Liver (tissue), 9 donors: ENCODE data around the gene F2RL1. TPM values are rescaled to one million over a fixed set of nuclear protein-coding genes. Genes with fewer than 3 reads are reported as not detected.
"Not testable (repeated sequence)": the region's sequence is repeated elsewhere in the genome, so short reads cannot be mapped to it uniquely, and the experiment has no call there.

ENCODE experiments used
- DNase-seq: peaks from one replicate; pipeline ENCODE4 v3.0.0-alpha.2; 2017; ENCODE audit warnings: low spot score
- H3K27ac ChIP-seq, 2 donors: one replicate each; pipeline ENCODE4 v1.7.0; 2013; ENCODE audit warnings: inconsistent platforms in 2 of 2, low read length in 2 of 2, control low read depth in 1 of 2, low read depth in 1 of 2, mild to moderate bottlenecking in 1 of 2
- H3K27me3 ChIP-seq, 4 donors: one replicate each; pipeline versions ENCODE4 v1.6.1 to v1.7.0; 2013; ENCODE audit warnings: low read length in 3 of 4, inconsistent platforms in 1 of 4, mild to moderate bottlenecking in 1 of 4, moderate library complexity in 1 of 4; ENCODE audit not compliant: control insufficient read depth in 4 of 4, insufficient read depth in 4 of 4
- H3K36me3 ChIP-seq, 4 donors: one replicate each; pipeline versions ENCODE4 v1.6.1 to v1.7.0; 2013; ENCODE audit warnings: low read length in 3 of 4, mild to moderate bottlenecking in 3 of 4, low read depth in 1 of 4, moderate library complexity in 1 of 4; ENCODE audit not compliant: control insufficient read depth in 4 of 4, insufficient read depth in 3 of 4
- H3K4me1 ChIP-seq, 4 donors: one replicate each; pipeline versions ENCODE4 v1.6.1 to v1.7.0; 2013; ENCODE audit warnings: low read length in 3 of 4, mild to moderate bottlenecking in 3 of 4, moderate library complexity in 1 of 4; ENCODE audit not compliant: control insufficient read depth in 4 of 4, insufficient read depth in 4 of 4
- H3K4me3 ChIP-seq, 3 donors: one replicate each; pipeline versions ENCODE4 v1.6.1 to v1.7.0; 2013; ENCODE audit warnings: low read length in 3 of 3, control low read depth in 1 of 3, low read depth in 1 of 3, mild to moderate bottlenecking in 1 of 3
- H3K9ac ChIP-seq, 2 donors: one replicate each; pipeline ENCODE4 v1.7.0; 2013; ENCODE audit warnings: low read length in 2 of 2, mild to moderate bottlenecking in 2 of 2, moderate library complexity in 2 of 2, control low read depth in 1 of 2, low read depth in 1 of 2
- H3K9me3 ChIP-seq, 4 donors: one replicate each; pipeline versions ENCODE4 v1.6.1 to v1.7.0; 2013; ENCODE audit warnings: low read length in 3 of 4; ENCODE audit not compliant: control insufficient read depth in 4 of 4
- ATF3 ChIP-seq: IDR thresholded peaks from 2 replicates; pipeline ENCODE4 v1.6.1; 2016; ENCODE audit warnings: antibody characterized with exemption
- CTCF ChIP-seq: fragments of 150-350 bp; IDR thresholded peaks from 2 replicates; pipeline ENCODE4 v1.5.1; 2017; ENCODE audit warnings: improper control_type of control experiment, low read depth, low read length; ENCODE audit not compliant: missing input control
- FOXA2 ChIP-seq: IDR thresholded peaks from 2 replicates; pipeline ENCODE4 v1.6.1; 2016; ENCODE audit warnings: antibody characterized with exemption
- GABPA ChIP-seq, 2 donors: IDR thresholded peaks in 1 of 2; conservative IDR thresholded peaks in 1 of 2; 2 replicates each; pipeline ENCODE4 v1.6.1; 2016; ENCODE audit warnings: antibody characterized with exemption in 2 of 2, mild to moderate bottlenecking in 1 of 2, moderate library complexity in 1 of 2
- HNF4A ChIP-seq, 2 donors: conservative IDR thresholded peaks; 2 replicates each; pipeline ENCODE4 v1.6.1; 2016; ENCODE audit warnings: antibody characterized with exemption in 2 of 2, mild to moderate bottlenecking in 2 of 2
- HNF4G ChIP-seq: IDR thresholded peaks from 2 replicates; pipeline ENCODE4 v1.6.1; 2016; ENCODE audit warnings: antibody characterized with exemption
- JUND ChIP-seq, 2 donors: IDR thresholded peaks; 2 replicates each; pipeline ENCODE4 v1.6.1; 2016; ENCODE audit warnings: antibody characterized with exemption in 2 of 2
- NR2F2 ChIP-seq: IDR thresholded peaks from 2 replicates; pipeline ENCODE4 v1.6.1; 2016; ENCODE audit warnings: antibody characterized with exemption
- RAD21 ChIP-seq, 2 donors: IDR thresholded peaks; 2 replicates each; pipeline ENCODE4 v1.6.1; 2016; ENCODE audit warnings: antibody characterized with exemption in 2 of 2, mild to moderate bottlenecking in 2 of 2
- REST ChIP-seq: IDR thresholded peaks from 2 replicates; pipeline ENCODE4 v1.6.1; 2016; ENCODE audit warnings: antibody characterized with exemption, mild to moderate bottlenecking
- RXRA ChIP-seq, 2 donors: IDR thresholded peaks; 2 replicates each; pipeline ENCODE4 v1.6.1; 2017 to 2018; ENCODE audit warnings: antibody characterized with exemption in 2 of 2, mild to moderate bottlenecking in 1 of 2
- SP1 ChIP-seq: IDR thresholded peaks from 2 replicates; pipeline ENCODE4 v1.6.1; 2018; ENCODE audit warnings: antibody characterized with exemption, mild to moderate bottlenecking
- TAF1 ChIP-seq: conservative IDR thresholded peaks from 2 replicates; pipeline ENCODE4 v1.6.1; 2016; ENCODE audit warnings: antibody characterized with exemption, mild to moderate bottlenecking
- YY1 ChIP-seq: IDR thresholded peaks from 2 replicates; pipeline ENCODE4 v1.6.1; 2016; ENCODE audit warnings: antibody characterized with exemption, mild to moderate bottlenecking
- ZBTB33 ChIP-seq: IDR thresholded peaks from 2 replicates; pipeline ENCODE4 v1.6.1; 2016; ENCODE audit warnings: antibody characterized with exemption
- WGBS: extraction: QIAGEN DNeasy Blood & Tissue Kit; methylation state at CpG from one replicate; pipeline ENCODE4 v1.1.7; 2013; 5-methylcytosine and 5-hydroxymethylcytosine counted together
- polyA plus RNA-seq, 2 donors: library from polyadenylated mRNA; stranded (reverse) in 1 of 2; unstranded in 1 of 2; fragments of 200-250 nt in 1 of 2; fragments of >200 nt in 1 of 2; fragmentation: Nextera tagmentation in 1 of 2; extraction: Ambion mirVana in 1 of 2; gene quantifications; one replicate each; pipeline versions ENCODE4 v1.2.1 to v1.2.3, GENCODE V29; 2013 to 2015
- total RNA-seq, 2 donors: library from RNA; depleted of rRNA; stranded (reverse); fragments of >200 nt; gene quantifications; one replicate each; pipeline ENCODE4 v1.2.3, GENCODE V29; 2014
- donor health status: healthy.
- donor health status: healthy.
- donor health status: healthy.
- donor health status: healthy.
- donor health status: healthy.

F2RL1 gene
- total RNA-seq (1 to 10 TPM; 3.1 to 3.8 TPM), polyA plus RNA-seq (1 to 10 TPM; 7.7 to 8.9 TPM)

GRCh38 chr5:76818844-76819831 lies at the start of gene F2RL1:
F2RL1 (plus strand) TSS chr5:76819030; CDS start chr5:76819183, 153 bp downstream.
- DNase-seq = peak; percentile 69
- Histone ChIP-seq H3K27me3 (no peaks in the 10 kb centered on the region), H3K4me1 (peaks cover 5 to 31% (median 27%) of the 10 kb centered on the region in 4 donors), H3K9me3 (no peaks in the 10 kb centered on the region), H3K36me3 (no peaks in the 10 kb centered on the region), H3K4me3 (peak within 1 kb of the TSS; percentile 59 to 90 (median 83)), H3K9ac (peak within 1 kb of the TSS; percentile 22 to 75), H3K27ac (peak within 1 kb of the TSS; percentile 33 to 42)
- WGBS = under 1% methylated on average over 72 of the region's 72 CpGs
- peak; percentile 41 for TF ChIP-seq REST
- no peak for TF ChIP-seq ZBTB33
- no peak for TF ChIP-seq HNF4A (conservative IDR thresholded peaks at IDR 0.05)
- TF ChIP-seq RAD21 (IDR thresholded peaks at IDR 0.05) = peak in 1 of 2 donors; percentile 30

- not testable (repeated sequence) for DNase-seq
Observed at GRCh38 chr5:76771041-76771440, 47.8 kb upstream of the F2RL1 start.

GRCh38 chr5:76771705-76772405 lies 47.0 kb upstream of the F2RL1 start:
- H3K9me3 ChIP-seq = no peaks in the 10 kb centered on the region
- no peak overlapping the region for H3K9ac ChIP-seq
- no peaks in the 10 kb centered on the region for H3K36me3 ChIP-seq
- no peak overlapping the region for H3K27ac ChIP-seq
- peaks cover 0 to 2% (median under 1%) of the 10 kb centered on the region in 4 donors for H3K4me1 ChIP-seq
- H3K4me3 ChIP-seq = no peak overlapping the region
- no peak for DNase-seq
- H3K27me3 ChIP-seq = no peaks in the 10 kb centered on the region
- WGBS = 69% methylated on average over 3 of the region's 3 CpGs
- TF ChIP-seq CTCF (no peak), GABPA (IDR thresholded peaks at IDR 0.05 in 1 of 2, conservative IDR thresholded peaks at IDR 0.05 in 1 of 2) (no peak), RAD21 (IDR thresholded peaks at IDR 0.05) (no peak), FOXA2 (no peak), ATF3 (no peak), YY1 (no peak), NR2F2 (no peak), TAF1 (no peak), HNF4G (no peak), JUND (IDR thresholded peaks at IDR 0.05) (no peak), RXRA (IDR thresholded peaks at IDR 0.05) (no peak), SP1 (no peak), ZBTB33 (no peak)

More at GRCh38 chr5:76771041-76771440, 47.8 kb upstream of the F2RL1 start:
- not testable (repeated sequence) for H3K9me3 ChIP-seq, H3K27ac ChIP-seq, H3K4me3 ChIP-seq, H3K36me3 ChIP-seq, H3K9ac ChIP-seq, H3K4me1 ChIP-seq, H3K27me3 ChIP-seq
- 97% methylated on average over 14 of the region's 14 CpGs for WGBS
